Measurements from ENCODE around the gene SYCP3. TPM values are rescaled to one million over a fixed set of nuclear protein-coding genes. Genes with fewer than 3 reads are reported as not detected.

SYCP3 gene
- total and polyA plus RNA-seq, 12 donors, result 0.07 to 0.22 (median 0.18) TPM; not detected in 9

GRCh38 chr12:101768781-101769180 lies 29.5 kb upstream of the SYCP3 start:
- Histone ChIP-seq H3K4me1 (peaks cover 0 to 27% (median 0%) of the 10 kb centered on the region in 9 donors), H3K27ac (no peak overlapping the region), H3K36me3 (peaks cover 0 to 93% (median 11%) of the 10 kb centered on the region in 9 donors), H3K27me3 (no peaks in the 10 kb centered on the region), H3K9me3 (no peaks in the 10 kb centered on the region), H3K4me3 (no peak overlapping the region)
- 60 to 70% methylated on average over 2 of the region's 2 CpGs for WGBS, 2 donors
- DNase-seq, result no peak
- intact Hi-C loops (cut with DNase I), result loop anchor here in 2 of 10 donors (5.0 to 10.0 kb wide), 2 partner anchors 276 to 354 kb away; no protein-coding TSS in a partner anchor
- TF ChIP-seq CTCF (IDR thresholded peaks at IDR 0.05), result no peak
- ATAC-seq, result no peak

GRCh38 chr12:101767537-101767936 lies 28.3 kb upstream of the SYCP3 start:
- TF ChIP-seq CTCF (IDR thresholded peaks at IDR 0.05), result no peak
- intact Hi-C loops (cut with DNase I), result loop anchor here in 2 of 10 donors (5.0 to 10.0 kb wide), 2 partner anchors 275 to 353 kb away; no protein-coding TSS in a partner anchor
- no peak for ATAC-seq
- H3K36me3 ChIP-seq, result peaks cover 0 to 88% (median 11%) of the 10 kb centered on the region in 9 donors
- no peaks in the 10 kb centered on the region for H3K9me3 ChIP-seq
- no peaks in the 10 kb centered on the region for H3K27me3 ChIP-seq
- no peak overlapping the region for H3K4me3 ChIP-seq
- peaks cover 0 to 27% (median 0%) of the 10 kb centered on the region in 9 donors for H3K4me1 ChIP-seq
- no peak for DNase-seq
- 97 to 98% methylated on average over 1 of the region's 1 CpG for WGBS, 2 donors
- no peak overlapping the region for H3K27ac ChIP-seq

GRCh38 chr12:101764051-101764792 lies 25.0 kb upstream of the SYCP3 start:
- Histone ChIP-seq H3K36me3 (peaks cover 0 to 86% (median 14%) of the 10 kb centered on the region in 9 donors), H3K4me3 (no peak overlapping the region), H3K27me3 (no peaks in the 10 kb centered on the region), H3K9me3 (no peaks in the 10 kb centered on the region), H3K4me1 (peaks cover 0 to 28% (median 0%) of the 10 kb centered on the region in 9 donors), H3K27ac (peak overlapping the region in 2 of 10 donors; percentile 43 to 57)
- no peak for TF ChIP-seq CTCF (IDR thresholded peaks at IDR 0.05)
- DNase-seq (no peak), ATAC-seq (no peak)
- 63 to 69% methylated on average over 5 of the region's 5 CpGs for WGBS, 2 donors
- intact Hi-C loops (cut with DNase I), result loop anchor here in 2 of 10 donors (5.0 to 10.0 kb wide), 2 partner anchors 349 to 352 kb away; no protein-coding TSS in a partner anchor

- no peaks in the 10 kb centered on the region for H3K9me3 ChIP-seq
- H3K4me3 ChIP-seq, result no peak overlapping the region
- WGBS, 2 donors, result 68 to 70% methylated on average over 6 of the region's 6 CpGs
- no peaks in the 10 kb centered on the region for H3K27me3 ChIP-seq
- peaks cover 0 to 84% (median 18%) of the 10 kb centered on the region in 9 donors for H3K36me3 ChIP-seq
- peak overlapping the region in 2 of 10 donors; percentile 43 to 57 for H3K27ac ChIP-seq
- no peak for DNase-seq
- intact Hi-C loops (cut with DNase I), result loop anchor here in 2 of 10 donors (5.0 to 10.0 kb wide), 2 partner anchors 349 to 351 kb away; no protein-coding TSS in a partner anchor
- H3K4me1 ChIP-seq, result peaks cover 0 to 28% (median 0%) of the 10 kb centered on the region in 9 donors
- TF ChIP-seq CTCF (IDR thresholded peaks at IDR 0.05), result no peak
- peak in 7 of 8 donors; percentile 36 to 70 (median 58) for ATAC-seq
Measured at GRCh38 chr12:101763246-101763931, 24.1 kb upstream of the SYCP3 start.
